Activated CD8-positive, alpha-beta memory T cell treated with anti-CD3 and anti-CD28 coated beads for 48 hours (primary cell): ENCODE measurements around the gene CTSE.
"Not testable (repeated sequence)": the region's sequence is repeated elsewhere in the genome, so short reads cannot be mapped to it uniquely, and the experiment has no call there.

Source experiments
- DNase-seq, 3 experiments: peaks; one replicate each; pipeline ENCODE4 v3.0.0-alpha.2; 2020; ENCODE audit warnings: low read depth in 2 of 3, low spot score in 2 of 3

CTSE gene

DNA sequence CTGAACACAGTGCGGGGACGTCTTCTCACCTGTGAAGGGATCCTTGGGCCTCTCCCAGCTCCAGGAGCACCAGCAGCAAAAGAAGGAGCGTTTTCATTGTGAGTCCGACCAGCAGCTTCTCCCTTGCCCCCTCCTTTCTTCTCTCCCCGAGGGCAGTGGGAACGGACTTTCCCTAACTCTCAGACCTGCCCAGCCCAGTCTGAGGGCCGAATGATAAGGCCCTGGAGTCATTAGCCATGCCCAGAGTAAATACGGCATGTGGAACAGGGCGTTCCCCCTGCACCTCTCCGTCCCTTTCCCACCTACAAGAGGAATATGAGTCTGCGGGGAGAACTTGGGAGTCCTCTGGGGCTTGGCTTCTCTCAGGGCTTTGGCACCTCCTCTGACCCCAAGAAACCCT, at the start of gene CTSE:
TSS of gene CTSE (minus strand) at position 201 of the 400 bp plus-strand sequence. CDS start at position 97, 104 bp downstream.
- DNase-seq = no peak

DNA sequence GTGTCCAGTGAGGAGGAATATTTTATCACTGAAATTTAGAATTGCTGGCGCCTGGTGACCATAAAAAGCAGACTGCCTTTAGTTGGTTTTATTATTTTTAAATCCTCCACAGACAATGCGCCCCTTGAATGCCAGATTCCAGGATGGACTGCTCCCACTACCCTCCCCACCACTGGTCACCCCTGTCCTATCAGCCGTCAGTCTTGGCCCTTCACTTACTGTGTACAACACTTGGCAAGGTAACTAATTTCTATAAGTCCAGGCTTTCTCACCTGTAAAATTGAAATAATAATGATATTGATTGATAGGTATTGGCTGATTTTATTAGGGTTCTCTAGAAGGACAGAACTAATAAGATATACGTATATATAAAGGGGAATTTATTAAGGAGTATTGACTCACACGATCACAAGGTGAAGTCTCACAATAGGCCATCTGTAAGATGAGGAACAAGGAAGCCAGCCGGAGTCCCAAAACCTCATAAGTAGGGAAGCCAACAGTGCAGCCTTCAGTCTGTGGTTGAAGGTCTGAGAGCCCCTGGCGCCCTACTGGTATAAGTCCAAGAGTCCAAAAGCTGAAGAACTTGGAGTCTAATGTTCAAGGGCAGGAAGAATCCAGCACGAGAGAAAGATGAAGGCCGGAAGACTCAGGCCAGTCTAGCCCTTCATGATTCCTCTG, 47.1 kb upstream of the CTSE start:
- no peak for DNase-seq

DNA sequence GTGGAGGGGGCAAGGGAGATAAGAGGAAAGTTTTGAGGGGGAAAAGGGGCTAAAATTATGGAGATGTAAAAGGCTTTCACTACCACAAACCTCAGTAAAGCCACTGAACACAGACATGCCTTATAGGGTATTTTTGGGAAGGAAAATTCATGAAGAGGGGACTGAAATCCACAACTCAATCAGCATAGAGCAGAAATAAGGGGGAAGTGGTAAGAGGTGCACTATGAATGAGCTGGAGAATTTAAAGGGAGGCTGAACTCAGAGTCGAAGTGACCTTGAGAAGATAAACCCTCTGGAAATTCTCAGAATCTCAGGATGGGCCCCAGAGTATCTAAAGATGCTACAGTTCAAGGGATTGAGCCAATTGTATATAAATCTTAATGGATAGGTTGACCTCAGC, 44.6 kb upstream of the CTSE start:
- no peak for DNase-seq

DNA sequence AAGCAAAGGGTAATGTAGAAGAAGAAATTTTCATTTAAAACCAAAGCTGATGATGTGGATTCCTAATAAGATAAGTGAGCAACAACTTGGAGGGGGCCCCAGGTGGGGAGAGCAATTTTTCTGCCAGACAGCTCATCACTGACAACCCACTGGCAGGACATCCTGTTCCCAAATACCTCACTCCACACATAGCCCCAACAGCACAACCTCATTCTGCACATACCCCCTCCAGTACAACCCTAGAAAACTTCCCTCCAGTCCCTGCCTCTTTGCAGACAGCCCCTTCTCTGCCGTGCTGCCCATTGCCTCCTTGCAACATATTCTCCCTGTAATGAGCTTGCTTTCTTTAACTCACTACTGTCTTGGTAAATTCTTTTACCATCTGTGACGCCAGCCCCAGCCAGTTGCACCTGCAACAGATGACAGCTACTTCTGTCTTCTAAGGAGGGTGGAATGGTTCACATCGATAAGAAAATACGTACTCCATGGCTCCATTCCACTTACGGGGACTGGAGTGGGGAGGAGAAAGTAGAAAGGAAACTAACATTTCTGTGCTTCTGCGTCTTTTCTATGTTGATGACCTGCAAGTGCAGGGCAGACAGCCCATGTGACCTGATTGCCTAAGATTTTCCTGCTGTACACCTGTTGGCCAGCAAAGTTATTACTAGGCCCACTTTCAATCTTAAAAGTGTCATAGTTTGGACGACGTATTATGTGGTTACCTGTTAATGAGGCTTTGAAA, 44.0 kb upstream of the CTSE start:
- no peak for DNase-seq

DNA sequence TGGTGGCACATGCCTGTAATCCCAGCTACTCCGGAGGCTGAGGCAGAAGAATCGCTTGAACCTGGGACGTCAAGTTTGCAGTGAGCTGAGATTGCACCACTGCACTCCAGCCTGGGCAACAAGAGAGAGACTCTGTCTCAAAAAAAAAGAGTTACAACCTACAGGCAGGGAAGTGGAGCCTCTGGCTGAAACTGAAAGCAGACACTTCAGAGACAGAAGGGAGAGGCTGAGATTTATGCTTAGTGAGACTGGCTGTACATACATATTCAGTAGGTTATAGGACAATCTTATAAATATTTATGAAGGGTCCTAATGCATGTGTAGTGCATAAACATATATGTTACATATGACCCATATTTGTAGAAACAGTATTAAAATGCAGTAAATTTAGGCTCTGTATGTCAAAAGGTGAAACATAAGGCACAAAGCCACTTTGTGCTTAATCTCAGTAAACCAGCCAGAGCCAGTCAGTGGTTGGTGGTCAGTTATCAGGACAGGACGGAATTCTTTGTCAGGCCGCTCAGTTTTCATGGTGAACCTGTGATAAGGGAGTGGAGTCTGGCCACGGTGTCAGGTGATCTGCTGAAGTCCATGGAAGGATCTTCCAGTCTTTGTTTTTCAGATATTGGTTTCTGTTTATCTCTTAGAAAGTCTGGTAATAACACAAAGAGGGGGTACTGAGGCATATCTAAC, 42.9 kb upstream of the CTSE start:
- no peak for DNase-seq

DNA sequence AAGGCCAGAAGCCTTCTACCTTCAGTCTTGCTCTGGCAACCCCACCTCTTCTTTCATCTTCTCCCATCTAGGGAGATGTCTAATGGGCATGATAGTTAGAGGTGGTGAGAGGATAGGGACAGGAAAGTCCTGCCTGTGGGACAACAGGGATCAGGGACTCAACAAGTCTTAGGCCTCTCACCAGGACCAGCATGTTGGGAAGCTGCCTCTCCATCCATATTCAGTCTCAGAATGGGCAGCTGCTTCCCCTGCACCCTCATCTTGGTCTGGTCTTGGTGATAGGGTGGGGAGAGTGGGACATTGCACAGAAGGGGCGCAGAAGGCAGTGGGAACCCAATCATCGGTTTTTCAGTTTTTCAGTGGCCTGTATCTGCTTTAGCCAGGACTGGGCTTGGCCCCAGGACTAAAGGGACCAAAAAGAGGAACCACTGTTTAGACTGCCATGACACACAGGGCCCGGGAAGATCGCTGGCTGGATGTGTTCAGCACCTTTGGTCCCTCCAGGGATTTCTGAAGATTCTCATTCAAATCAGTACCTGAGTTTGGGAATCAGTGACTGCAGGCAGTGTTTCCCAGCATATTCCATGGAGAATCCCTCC, 42.0 kb upstream of the CTSE start:
- DNase-seq = no peak

DNA sequence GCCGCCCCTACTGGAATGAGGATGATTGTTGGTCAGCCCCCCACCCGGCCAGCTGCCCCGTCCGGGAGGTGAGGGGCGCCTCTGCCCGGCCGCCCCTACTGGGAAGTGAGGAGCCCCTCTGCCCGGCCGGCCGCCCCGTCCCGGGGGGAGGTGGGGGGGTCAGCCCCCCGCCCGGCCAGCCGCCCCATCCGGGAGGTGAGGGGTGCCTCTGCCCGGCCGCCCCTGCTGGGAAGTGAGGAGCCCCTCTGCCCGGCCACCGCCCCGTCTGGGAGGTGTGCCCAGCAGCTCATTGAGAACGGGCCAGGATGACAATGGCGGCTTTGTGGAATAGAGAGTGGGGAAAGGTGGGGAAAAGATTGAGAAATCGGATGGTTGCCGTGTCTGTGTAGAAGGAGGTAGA, 40.8 kb upstream of the CTSE start:
- DNase-seq = not testable (repeated sequence)

DNA sequence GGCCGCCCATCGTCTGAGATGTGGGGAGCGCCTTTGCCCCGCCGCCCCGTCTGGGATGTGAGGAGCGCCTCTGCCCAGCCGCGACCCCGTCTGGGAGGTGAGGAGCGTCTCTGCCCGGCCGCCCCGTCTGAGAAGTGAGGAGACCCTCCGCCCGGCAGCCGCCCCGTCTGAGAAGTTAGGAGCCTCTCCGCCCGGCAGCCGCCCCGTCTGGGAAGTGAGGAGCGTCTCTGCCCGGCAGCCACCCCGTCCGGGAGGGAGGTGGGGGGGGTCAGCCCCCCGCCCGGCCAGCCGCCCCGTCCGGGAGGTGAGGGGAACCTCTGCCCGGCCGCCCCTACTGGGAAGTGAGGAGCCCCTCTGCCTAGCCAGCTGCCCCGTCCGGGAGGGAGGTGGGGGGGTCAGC, 40.3 kb upstream of the CTSE start:
- DNase-seq = not testable (repeated sequence)

DNA sequence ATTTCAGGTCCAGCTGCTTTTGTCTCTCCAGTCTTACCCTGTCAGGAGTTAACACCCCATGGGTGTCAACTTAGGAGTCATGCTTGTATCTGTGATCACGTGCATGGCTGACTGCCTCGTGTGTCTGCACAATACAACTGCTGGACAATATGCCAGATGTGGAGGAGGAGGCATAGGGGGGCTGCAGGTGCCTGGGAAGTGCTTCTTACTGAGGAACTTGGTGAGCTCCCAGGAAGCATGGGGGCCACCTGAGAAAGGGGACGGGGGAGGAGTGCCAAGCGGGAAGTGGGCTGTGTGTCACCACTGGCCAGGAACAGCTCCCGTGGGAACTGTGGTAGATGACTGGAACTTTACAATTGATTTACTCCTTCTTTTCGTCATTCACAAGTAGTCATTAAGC, 38.8 kb upstream of the CTSE start:
- no peak for DNase-seq

DNA sequence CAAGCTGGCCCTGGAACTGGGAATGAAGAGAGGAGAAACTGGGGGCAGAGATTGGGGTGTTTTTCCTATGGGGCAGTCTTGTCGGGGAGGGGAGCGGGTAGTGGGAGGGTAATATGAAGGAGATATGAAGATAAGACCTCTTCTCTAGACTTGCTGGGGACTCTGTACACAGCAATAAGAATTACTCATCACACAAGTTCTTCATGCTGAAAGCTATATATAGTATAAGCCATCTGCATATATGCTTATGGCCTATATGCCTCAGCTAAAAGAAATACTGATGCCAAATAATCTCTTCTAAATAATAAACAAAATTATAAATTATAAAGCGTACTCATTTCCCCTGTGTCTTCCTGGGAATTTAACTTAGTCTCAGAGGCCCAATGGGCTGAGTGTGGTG, 37.1 kb upstream of the CTSE start:
- no peak for DNase-seq

DNA sequence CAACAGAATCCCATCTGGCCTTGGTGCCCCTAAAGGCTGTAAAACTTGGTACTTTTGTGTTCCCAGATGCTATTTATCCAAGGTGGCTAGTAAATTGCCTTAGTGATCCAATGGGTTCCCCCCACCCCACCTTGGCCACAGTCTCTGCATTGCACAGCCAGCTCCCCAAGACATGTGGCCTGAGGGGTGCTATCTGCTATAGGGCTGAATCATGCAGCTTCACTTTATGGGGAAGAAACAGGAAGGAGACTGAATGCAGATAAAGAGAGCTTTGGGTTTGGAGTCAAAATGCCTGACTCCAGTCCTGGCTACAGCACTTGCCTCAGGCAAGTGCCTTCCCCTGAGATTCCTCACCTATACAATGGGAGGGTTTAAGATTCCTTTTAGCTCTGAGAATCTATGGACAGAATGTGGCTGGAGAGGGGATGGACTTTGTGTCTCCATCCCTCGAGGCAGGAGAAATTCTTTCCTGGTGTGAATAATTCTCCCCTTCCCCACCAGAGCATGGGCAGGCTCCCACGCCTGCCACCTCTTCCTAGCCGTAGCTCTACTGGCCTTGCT, 35.7 kb upstream of the CTSE start:
- no peak for DNase-seq

DNA sequence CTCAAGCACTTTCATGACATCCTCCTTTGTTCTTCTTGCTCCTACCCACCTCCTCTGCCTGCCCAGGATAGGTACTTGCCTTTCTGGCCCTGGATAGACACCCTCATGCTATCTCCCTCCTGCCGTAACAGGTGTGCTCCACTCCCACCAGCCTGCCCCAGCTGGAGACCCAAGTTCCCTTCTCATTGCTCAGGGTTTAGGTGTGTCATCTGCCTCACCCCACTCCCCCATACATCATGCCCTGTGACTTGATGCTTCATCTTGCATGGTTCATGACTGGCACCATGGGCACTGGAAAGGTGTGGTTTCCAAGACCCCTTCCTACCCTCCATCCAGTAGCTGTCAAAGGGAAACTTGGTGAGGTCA, 35.2 kb upstream of the CTSE start:
- no peak for DNase-seq

DNA sequence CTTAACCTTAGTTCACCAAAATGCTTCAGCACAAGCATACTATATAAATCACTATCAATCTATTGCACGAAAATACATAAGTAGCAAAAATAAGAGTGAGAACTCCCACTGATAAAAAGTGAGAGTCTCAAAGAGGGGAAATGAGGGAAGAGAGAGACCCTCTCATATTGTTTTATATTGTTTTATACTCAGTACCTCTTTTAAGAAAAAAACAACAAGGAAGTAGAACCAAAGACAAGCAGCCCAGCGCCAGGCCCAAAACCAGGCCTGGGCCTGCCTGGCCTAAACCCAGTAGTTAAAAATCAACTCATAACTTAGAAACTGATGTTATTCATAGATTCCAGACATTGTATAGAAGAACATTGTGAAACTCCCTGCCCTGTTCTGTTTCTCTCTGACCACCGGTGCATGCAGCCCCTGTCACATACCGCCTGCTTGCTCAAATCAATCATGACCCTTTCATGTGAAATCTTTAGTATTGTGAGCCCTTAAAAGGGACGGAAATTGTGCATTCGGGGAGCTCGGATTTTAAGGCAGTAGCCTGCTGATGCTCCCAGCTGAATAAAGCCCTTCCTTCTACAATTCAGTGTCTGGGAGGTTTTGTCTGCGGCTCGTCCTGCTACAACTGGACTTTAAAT, 34.7 kb upstream of the CTSE start:
- not testable (repeated sequence) for DNase-seq

DNA sequence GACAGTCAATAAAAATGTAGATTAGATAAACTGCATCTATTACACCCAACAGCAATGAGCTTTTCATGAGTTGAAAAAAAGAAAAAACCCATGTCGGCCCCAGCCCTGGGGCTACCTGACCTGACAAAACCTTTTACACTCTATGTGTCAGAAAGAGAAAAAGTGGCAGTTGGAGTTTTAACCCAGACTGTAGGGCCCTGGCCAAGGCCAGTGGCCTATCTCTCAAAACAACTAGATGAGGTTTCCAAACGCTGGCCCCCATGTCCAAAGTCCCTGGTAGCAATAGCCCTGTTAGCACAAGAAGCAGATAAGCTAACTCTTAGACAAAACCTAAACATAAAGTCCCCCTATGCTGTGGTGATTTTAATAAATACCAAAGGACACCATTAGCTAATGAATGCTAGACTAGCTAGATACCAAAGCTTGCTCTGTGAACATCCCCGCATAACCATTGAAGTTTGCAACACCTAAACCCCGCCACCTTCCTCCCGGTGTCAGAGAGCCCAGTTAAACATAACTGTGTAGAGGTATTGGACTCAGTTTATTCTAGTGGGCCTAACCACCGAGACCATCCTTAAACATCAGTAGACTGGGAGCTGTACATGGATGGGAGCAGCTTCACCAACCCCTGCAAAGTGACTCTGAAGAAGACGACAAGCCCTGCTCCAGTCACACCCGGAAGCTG, 32.1 kb upstream of the CTSE start:
- not testable (repeated sequence) for DNase-seq

DNA sequence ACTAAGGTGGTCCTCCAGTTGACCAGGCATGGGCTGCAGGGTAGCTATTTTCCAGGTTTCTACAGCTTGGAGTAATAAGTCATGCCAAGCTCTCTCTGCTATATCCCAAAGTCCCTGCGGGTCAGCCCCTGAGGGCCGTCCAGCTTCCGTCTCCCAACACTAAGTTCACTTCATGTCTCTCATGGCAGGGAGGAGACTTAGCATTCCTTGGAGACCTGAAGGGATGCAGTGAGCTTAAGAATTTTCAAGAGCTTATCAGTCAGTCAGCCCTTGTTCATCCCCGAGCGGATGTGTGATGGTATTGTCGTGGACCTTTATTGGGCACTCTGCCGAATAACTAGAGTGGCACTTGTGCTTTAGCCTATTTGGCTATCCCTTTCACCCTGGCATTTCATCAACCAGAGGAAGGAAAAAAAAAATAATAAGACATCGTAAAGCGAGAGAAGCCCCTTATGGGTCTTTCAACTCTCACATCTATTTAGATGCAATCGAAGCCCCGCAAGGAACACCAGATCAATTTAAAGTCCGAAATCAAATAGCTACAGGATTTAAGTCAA, 31.5 kb upstream of the CTSE start:
- DNase-seq = not testable (repeated sequence)

DNA sequence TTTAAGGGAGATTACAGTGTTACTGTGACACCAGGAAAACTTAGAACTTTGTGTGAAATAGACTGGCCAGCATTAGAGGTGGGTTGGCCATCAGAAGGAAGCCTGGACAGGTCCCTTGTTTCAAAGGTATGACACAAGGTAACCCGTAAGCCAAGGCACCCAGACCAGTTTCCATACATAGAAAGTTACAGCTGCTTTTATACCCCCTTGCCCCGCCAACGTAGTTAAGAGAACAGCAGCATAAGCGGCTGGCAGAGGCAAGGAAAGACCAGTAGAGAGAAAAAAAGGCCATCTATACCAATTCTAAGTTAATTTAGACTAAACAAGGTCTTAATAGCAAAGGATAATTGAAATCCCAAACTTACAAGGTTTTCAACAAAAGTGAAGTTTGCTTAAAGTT, 29.9 kb upstream of the CTSE start:
- DNase-seq = not testable (repeated sequence)

DNA sequence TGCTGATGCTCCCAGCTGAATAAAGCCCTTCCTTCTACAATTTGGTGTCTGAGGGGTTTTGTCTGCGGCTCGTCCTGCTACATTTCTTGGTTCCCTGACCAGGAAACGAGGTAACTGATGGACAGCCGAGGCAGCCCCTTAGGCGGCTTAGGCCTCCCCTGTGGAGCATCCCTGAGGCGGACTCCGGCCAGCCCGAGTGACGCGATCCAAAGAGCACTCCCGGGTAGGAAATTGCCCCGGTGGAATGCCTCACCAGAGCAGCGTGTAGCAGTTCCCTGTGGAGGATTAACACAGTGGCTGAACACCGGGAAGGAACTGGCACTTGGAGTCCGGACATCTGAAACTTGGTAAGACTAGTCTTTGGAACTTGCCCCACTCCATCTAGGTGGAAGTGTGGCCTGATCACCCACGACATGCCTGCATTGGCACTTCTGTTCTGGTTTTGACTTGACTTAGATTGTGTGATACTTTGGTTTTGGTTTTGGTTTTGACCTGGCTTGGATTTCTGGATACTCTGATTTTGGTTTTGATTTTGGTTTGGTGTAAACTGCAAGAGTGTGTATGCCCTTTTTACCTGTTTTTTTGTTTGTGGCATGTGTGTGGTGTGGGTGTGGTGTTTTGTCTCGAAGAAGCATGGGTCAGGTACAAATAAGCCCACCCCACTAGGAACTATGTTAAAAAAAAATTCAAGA, 29.4 kb upstream of the CTSE start, which contains the start of gene RHEX:
TSS of gene RHEX (plus strand) at position 255 of the 692 bp plus-strand sequence. CDS start 44,656 bp downstream, outside the sequence.
- DNase-seq = not testable (repeated sequence)

DNA sequence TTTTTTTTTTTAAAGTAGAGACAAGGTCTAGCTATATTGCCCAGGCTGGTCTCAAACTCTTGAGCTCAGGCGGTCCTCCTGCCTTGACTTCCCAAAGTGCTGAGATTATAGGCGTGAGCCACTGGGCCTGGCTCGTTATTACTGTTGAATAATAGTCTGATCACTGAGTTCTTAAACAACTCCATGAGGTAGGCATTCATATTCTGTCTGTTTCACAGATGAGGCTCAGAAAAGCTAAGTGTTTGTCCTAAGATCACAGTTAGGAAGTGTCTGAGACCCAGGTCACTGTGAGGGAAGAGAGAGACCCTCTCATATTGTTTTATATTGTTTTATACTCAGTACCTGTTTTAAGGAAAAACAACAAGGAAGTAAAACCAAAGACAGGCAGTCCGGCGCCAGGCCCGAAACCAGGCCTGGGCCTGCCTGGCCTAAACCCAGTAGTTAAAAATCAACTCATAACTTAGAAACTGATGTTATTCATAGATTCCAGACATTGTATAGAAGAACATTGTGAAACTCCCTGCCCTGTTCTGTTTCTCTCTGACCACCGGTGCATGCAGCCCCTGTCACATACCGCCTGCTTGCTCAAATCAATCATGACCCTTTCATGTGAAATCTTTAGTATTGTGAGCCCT, 28.7 kb upstream of the CTSE start:
- not testable (repeated sequence) for DNase-seq
